MM.1S (cell line): ENCODE results near the gene CYFIP1.

Experiments used
- CTCF ChIP-seq: fragments of 300-600 bp; sonication (generic); IDR thresholded peaks from 2 replicates; pipeline ENCODE4 v1.5.1; 2016; ENCODE audit warnings: antibody characterized with exemption, low read length, mixed read lengths
- EZH2 ChIP-seq: fragments of 300-600 bp; sonication (generic); optimal IDR thresholded peaks from 2 replicates; pipeline ENCODE3; 2017; ENCODE audit warnings: low read depth, mild to moderate bottlenecking, antibody characterized with exemption, low read length, mixed read lengths
- EZH2phosphoT487 ChIP-seq: fragments of 300-600 bp; sonication (generic); IDR thresholded peaks from 2 replicates; pipeline ENCODE4 v1.6.1; 2018; ENCODE audit warnings: antibody characterized with exemption, low read length

- no peak for TF ChIP-seq CTCF
- no peak for TF ChIP-seq EZH2phosphoT487
- no peak for TF ChIP-seq EZH2
Measured at GRCh38 chr15:22917556-22917955, 62.6 kb downstream of the CYFIP1 start.
